ENCODE data around the gene CCDC74B. TPM values are rescaled to one million over a fixed set of nuclear protein-coding genes. Genes with fewer than 3 reads are reported as not detected.
"Not testable (repeated sequence)": the region's sequence is repeated elsewhere in the genome, so short reads cannot be mapped to it uniquely, and the experiment has no call there.

Gene CCDC74B
- total RNA-seq, 1 donor from 2014 or later: 1.7 TPM

DNA sequence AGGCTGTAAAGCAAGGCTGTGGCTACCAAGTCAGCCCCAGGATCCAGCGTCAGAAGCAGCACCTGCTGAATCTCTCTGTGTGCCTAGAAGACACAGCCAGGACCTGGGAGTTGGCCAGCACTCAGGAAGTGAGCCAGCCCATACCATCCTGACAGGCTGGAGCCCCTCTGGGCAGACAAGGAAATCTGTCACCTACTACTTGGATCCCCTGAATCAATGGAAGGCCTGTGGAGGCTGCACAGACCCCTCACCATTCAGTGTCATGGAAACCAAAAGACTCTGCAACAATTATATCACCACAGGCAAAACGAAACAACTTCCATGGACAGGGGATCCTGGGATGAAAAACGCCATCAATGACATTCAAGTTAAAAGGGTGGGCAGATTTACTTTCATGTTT lies 21.7 kb upstream of the CCDC74B start:
- not testable (repeated sequence) for DNase-seq (ENCODE audit: low spot score)

DNA sequence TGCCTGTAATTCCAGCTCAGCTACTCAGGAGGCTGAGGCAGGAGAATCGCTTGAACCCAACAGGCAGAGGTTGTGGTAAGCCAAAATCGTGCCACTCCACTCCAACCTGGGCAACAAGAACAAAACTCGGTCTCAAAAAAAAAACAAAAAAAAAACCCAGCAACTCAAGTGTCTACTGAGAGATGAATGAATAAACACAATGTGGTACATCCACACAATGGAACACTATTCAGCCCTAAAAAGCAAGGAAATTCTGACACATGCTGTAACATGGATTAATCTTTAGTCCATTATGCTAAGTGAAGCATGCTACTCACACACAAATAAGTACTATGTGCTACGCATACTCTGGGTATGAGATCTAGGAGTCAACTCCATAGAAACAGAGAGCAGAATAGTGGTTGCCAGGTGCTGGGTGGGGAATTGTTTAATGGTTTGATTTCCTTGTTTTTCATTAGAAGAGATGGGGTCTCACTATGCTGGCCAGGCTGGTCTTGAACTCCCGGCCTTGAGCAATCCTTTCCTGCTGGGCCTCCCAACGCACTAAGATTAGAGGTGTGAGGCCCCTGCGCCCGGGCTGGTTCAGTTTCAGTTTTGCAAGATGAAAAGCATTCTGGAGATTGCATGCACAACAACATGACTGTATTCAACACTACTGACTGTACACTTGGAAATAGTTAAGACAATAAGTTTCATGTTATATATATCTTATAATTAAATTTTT lies 20.5 kb upstream of the CCDC74B start:
- no peak for DNase-seq (ENCODE audit: low spot score)

DNA sequence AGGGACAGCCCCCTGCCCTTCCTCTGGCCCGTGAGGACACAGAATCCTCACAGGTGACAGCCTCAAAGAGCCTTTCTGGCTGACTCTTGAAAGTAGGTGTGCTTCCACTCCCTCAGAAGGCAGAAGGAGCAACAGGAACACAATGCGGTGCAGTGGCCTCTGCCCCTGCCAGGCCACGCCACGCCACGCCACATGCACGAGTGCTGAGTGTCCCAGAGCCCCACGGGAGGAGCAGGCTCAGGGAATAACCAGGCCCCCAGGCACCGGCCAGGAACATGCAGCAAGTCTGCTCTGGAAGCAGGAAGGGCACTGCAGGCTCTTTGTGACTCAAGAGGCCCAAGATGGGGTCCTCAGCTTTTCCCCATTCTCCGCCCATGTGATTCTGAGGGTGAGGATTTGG lies 18.1 kb upstream of the CCDC74B start:
- DNase-seq (ENCODE audit: low spot score): no peak

DNA sequence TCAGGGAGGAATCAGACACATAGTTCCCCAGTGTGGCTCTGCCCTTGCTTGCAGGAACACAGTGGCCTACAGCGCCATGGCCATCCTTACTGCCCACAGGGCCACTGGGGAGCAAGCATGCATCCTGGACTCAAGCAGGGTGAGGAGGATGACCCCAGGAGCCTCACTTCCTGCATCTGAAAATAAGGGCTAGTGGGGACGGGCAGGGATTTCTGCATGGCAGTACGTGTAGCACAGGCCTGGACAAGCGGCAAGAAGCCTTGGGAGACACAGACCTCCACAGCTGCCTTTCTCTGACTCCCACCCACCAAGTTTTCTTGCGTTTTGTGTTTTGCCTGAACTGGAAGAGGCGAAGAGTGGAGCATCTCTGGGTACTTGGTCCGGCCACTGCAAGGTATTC lies 17.6 kb upstream of the CCDC74B start:
- not testable (repeated sequence) for DNase-seq (ENCODE audit: low spot score)

DNA sequence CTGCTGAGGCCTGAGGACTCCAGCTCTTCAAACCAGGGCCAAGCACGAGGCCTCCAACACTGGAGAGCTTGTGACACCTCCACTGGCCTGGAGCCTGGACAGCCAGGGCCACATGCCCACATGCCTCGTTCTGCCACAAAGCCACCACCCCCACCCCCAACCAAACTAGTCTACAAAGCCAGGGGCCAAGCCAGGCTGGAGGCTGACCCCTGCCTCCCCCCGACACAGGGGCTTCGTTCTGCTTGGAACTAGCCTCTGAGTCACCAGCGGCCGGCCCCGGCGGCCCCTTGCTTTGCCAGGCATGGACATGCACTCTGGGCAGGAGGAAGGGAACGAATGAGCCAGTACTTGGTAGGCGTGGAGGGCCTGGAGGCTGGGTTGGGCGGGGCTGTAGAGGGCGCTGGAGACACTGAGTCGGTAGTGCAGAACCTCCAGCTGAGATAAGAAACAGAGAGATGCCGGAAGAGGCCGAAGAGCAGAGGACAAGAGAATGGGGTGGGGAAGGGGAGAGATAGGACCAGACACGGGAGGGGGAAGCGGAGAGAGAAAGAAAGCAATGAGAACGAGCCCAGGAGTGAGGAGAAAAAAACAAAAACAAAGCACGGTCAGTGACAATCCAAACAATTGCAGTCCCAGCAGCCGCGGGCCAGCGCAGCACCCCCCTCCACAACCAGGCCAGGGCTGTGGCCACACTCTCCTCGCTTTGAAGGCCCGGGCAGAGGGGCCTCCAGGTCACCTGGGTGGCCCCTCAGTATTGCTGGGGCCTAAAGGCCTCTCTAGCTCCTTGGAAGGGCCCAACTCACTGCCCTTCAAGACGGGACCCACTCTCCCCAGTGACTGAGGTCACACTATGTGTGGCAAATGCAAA lies 16.2 kb upstream of the CCDC74B start:
- DNase-seq (ENCODE audit: low spot score): not testable (repeated sequence)

DNA sequence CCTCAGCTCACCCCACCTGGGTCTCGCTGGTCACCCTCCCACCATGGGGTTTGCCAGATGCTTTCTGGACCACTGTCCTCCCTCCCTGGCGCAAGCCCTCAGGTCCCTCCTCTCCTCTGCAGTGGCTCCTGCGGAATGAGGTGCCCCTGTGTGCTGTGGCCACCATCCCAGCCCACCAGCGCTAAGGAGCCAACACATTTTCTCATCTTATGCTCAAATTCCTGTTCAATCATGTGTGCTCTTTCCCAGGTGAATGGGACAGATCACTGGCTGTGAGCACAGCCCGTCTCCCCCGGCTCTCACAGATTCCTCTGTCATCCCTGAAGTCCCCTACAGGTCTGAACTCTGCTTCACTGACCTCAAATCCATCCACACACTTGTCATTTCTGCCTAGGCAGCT lies 15.2 kb upstream of the CCDC74B start:
- DNase-seq (ENCODE audit: low spot score): no peak

DNA sequence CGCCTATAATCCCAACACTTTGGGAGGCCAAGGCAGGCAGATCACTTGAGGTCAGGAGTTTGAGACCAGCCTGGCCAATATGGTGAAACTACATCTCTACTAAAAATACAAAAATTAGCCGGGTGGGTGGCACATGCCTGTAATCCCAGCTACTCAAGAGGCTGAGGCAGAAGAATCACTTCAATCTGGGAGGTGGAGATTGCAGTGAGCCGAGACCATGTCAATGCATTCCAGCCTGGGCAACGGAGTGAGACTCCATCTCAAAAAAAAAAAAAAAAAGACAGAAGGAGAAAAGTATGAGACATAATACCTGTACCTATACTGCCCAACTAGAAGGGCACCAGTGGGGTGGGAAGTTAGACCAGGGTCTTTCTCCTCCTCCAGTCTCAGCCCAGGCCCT lies 14.5 kb upstream of the CCDC74B start:
- DNase-seq (ENCODE audit: low spot score): not testable (repeated sequence)

DNA sequence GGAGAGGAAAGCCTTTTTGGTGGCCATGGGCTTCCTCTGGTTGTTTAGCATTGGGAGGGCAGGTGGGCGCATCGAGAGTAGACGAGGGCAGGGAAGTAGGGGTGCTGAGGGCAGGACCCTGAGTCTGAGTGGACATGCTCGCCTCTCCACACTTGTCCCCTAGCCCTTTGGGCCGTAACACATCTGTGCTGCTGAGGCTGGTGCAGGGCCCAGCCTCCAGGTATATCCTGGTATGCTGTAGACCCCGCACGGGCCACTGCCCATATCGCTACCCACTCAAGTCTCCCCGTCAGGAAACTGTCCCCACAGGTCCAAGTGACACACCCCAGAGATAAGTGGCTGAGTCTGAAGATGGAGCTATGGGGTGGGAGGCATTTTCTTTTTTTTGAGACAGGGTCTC lies 13.7 kb upstream of the CCDC74B start:
- DNase-seq (ENCODE audit: low spot score): no peak

DNA sequence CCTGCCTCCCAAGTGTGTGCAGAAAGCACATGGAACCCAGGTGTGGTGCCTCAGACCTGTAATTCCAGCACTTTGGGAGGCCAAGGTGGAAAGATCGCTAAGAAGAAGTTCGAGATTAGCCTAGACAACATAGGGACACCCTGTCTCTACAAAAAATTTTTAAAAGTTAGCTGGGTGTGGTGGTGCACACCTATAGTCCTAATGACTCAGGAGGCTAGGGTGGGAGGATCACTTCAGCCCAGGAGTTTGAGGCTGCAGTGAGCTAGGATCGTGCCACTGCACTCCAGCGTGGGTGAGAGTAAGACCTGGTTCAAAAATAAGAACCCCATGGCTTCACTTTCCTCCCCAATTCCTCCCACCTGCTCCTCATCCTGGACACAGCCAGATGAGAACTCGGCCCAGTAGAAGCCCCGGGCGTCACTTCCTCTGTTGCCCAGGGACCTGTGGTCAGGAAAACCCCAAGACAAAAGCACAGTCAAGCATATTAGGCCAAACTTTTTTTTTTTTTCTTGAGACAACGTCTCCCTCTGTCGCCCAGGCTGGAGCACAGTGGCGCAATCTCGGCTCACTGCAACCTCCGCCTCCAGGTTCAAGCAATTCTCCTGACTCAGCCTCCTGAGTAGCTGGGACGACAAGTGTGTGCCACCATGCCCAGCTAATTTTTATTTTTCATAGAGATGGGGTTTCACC lies 13.1 kb upstream of the CCDC74B start:
- not testable (repeated sequence) for DNase-seq (ENCODE audit: low spot score)

DNA sequence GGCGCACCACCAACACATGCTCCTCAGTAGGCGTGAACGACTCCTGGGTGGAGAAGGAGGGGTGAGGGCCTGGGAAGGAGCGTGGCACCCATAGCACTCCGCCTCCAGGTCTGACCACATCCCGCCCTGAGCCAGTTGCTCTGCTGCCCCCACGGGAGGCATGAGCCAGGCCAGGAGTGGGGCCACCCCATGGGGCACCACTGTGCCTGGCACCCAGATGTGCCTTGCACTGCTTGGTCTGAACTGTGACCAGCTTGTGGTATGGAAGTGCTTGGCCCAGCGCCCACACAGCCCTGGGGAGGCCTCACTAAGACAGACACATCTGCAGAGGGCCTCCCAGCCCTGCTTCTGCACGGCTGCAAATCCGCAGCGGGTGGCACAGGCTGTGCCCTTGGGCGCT lies 12.4 kb upstream of the CCDC74B start:
- DNase-seq (ENCODE audit: low spot score): not testable (repeated sequence)

DNA sequence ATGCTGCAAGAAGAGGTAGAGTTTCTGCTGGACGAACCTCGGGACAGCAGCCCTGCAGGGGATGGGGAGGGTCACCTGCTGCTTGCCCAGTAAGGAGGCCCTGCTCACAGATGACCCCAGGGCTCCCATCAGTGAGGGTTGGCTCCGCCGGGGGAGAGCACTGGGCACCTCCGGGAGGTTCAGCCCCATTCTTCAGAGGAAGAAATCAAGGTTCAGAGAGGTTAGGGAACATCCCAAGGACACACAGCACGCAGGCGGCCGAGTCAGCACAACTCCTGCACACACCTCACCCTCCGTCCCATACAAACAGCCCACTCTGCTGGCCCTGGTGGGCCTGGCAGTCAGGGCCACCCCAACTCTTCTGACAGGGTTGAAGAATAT lies 11.7 kb upstream of the CCDC74B start:
- no peak for DNase-seq (ENCODE audit: low spot score)

DNA sequence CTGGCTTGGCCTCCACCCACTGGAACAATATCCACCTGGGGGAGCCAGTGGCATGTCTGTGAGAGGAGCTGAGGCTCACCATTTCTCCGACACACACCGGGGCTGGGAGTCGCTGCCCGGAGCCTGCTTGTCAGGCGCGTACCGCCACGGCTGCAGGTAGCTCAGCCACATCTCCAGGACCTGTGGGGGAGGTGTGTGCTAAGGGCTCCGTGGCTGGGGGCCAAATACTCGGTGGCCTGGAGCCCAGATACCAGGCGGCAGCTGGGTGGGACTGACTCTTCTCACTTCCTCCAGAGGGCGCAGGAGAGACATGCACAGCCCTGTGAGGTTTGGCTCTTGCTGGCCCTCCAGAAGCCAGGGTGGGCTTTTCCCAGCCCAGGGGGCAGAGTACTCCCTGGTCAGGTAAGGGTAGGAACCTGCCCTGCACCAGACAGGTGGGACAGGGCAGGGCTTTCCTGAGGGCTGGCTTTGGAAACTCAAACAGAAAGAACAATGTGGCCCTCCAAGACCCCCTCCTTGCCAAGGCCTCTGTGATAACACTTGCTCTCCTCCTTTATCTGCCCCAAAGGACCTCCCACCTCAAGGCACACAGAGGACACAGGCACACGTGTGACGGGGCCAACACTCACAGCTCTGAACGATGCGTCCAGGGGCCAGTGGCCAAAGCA lies 11.2 kb upstream of the CCDC74B start:
- not testable (repeated sequence) for DNase-seq (ENCODE audit: low spot score)

DNA sequence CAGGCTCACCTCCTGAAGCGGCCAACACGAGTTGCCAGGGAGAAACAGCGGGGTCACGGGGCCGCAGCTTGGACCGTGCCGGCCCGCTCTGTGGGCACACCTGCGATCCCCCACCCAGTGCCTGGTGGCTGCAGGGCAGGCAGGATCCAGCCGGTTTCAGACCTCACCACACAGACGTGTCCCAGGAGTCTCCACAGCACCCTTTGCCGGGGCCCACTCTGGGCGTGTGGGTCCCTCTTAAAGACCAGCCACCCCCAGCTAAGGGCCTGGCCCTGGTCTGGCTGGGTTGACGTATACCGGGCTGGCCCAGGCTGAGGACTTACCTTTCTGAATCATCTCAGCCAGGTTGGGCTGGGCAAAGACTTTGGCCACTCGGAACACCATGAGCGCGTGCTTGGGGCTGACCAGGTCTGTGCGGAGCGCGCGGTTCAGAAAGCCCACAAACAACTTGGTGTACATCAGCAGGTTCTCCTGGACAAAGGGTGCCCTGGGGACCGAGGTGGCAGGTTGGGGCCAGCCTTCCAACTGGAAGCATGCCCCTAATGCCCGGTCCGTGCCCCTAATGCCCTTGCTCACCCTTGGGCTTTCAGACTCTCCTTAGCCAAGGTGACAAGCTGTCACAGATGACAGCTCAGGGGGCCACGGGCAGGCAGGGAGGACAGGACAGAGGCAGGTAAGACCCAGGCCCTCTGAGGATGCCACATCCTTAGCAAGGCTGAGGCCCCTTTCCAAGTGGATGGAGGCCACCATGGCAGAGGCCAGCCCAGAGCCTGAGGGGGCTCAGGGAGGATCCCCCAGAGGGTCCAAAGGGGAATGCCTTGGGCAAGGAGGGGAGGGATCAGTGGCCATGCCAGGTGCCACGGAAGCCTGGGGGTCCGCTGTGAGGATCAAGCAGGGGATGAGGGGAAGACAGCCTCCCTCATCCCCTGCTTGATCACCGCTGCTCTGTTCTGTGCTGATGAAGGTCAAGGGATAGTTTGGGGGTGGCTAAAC lies 10.2 kb upstream of the CCDC74B start:
- no peak for DNase-seq (ENCODE audit: low spot score)

DNA sequence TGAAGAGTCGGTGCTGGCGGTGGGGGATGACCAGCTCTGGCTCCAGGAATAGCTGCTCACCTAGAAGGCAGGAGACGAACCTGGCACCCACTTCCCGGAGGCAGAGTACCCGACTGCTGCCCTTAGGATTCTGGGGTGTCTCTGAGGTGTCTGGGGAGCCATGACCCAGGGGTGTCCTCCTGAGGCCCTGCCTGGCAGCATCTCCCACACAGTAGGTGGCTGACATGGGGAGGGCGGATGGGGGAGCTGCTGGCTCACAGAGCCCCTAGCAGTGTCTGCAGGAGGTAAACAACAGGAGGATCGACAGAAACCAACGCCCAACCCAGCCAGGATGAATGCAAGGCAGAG lies 9.5 kb upstream of the CCDC74B start:
- not testable (repeated sequence) for DNase-seq (ENCODE audit: low spot score)

DNA sequence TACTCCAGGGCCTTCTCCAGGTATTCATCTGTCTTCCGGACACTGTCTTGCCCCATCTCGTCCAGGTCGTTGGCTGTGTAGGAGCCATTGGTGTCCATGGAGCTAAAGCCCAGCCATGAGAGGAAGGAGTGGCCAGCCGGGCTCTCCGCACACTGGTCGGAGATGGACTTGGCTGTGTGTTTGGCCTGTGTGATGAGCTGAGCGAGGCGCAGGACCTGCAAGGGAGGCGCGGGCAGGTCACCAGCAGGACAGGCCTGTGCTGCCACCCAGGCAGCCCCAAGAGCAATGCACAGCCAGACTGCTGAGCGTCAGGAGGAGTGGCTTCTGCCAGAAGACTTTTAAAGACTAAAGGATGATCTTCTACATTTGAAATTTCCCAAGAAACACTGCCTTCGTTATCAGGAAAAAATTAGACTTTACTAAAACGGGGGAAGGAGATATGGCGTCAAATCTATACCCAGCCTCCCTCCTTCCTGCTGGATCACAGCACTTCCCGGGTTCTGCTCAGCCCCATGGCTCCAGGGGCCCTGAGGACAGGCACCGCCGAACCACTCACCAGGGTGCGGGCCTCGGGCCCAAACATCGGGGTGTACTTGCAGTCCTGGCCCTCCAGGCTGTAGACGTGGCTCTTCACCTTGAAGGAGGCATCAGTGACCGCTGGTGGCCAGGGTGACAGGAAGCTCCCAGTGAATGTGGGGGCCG lies 9.0 kb upstream of the CCDC74B start:
- DNase-seq (ENCODE audit: low spot score): not testable (repeated sequence)

DNA sequence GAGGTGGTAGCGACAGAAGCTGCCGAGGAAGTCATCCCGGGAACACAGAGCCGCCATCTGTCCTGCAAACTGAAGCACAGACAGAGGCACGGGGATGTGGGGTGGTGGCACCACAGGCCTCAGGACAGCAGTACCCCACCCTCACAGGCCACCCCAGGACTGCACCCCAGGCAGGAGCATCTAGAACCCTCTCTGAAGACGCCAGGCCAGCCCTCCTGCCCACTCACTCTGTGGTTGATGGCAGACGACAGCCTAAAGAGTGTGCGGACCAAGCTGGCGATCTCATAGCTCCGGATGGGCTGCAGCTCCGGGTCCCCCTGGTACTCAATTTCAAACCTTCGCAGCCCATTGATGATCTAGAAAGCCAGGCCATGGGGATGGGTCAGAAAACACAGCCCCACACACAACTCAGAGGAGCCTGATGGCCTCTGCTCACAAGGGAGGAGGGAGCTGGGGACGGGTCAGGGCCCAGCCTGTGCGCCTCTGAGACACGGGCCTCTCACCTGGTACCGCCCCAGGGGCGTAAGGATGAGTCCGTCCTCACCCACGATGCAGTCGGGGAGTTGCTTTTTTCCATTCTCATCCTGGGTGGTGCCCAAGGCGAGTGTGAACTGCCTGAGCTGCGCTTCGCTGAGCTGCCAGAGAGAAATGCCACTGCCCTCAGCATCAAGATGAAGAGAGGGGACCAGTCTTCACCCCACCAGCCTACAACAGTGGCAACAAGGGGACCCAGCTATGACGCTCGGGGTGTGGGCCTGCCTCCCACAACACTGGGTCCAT lies 8.1 kb upstream of the CCDC74B start:
- no peak for DNase-seq (ENCODE audit: low spot score)

DNA sequence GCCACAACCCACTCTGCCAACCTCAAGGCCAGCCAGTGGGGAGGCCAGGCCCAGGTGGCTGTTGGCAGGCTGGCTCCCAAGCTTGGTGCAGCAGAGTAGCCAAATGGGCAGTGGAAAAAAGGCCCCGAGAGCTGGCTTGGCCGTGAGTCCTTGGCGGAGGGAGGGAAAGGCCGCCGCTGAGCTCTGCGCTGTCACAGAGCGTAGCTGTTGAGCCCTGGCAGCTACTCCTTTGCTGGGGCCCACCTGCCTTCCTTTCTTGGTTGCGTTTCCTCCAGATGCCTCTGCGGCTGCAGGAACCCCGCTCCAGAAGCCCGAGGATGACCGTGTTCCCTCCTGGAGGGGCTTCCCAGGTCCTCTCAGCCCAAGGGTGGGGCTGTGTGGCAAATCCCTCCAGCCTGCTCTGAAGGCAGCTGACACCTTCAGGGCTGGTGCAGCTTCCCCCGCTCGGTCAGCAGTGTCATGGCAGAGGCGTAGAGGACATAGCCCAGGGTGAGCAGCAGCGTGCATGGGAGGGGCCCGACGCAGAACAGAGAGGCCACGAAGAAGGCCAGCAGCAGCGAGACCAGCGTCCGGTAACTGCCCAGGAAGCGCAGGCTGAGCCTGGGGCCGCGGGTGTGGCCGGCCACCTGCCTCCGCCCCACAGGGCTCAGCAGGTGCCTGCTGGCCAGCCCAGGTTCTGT lies 7.4 kb upstream of the CCDC74B start:
- DNase-seq (ENCODE audit: low spot score): not testable (repeated sequence)

DNA sequence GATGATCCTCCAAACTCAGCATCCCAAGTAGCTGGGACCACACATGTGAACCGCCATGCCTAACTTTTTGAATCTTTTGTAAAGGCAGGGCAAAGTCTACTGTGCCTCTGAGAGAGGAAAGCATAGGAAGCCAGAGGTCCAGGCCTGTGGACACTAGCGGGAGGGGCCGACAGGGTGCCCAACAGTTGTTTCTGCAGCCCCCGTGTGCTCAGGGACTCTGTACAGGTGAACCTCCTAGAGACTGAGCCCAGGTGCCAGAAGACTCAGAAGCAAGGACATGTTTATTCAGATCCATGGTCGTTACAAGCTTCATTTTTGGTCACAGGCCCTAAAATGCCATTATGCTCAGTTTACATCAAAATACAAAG lies 6.2 kb upstream of the CCDC74B start:
- not testable (repeated sequence) for DNase-seq (ENCODE audit: low spot score)
